ENCODE data around the gene EP400. TPM values are rescaled to one million over a fixed set of nuclear protein-coding genes. Genes with fewer than 3 reads are reported as not detected.

Gene EP400
- total and polyA plus RNA-seq, 4 donors = 11.4 to 47.8 (median 25.7) TPM

GRCh38 chr12:132111654-132112304, 162.0 kb downstream of the EP400 start:
- no peaks in the 10 kb centered on the region for H3K27me3 ChIP-seq (ENCODE audit: control insufficient read depth in 3 of 3, insufficient read depth in 3 of 3, low read length in 2 of 3)
- WGBS, 2 donors = 92% methylated on average over 19 of the region's 19 CpGs
- no peaks in the 10 kb centered on the region for H3K4me1 ChIP-seq (ENCODE audit: control insufficient read depth in 5 of 5, insufficient read depth in 5 of 5, low read length in 5 of 5)
- H3K36me3 ChIP-seq (ENCODE audit: control insufficient read depth in 4 of 4, insufficient read depth in 4 of 4, low read length in 4 of 4) = peaks cover 4 to 40% (median 15%) of the 10 kb centered on the region in 4 donors
- no peaks in the 10 kb centered on the region for H3K9me3 ChIP-seq (ENCODE audit: control insufficient read depth in 4 of 4, insufficient read depth in 3 of 4, low read length in 3 of 4)
- no peak for TF ChIP-seq CTCF (IDR thresholded peaks at IDR 0.05; ENCODE audit: control extremely low read depth, extremely low read depth)
- H3K27ac ChIP-seq (ENCODE audit: low read depth in 1 of 2, low read length in 1 of 2) = no peak overlapping the region
- no peak overlapping the region for H3K4me3 ChIP-seq
- no peak for ATAC-seq (ENCODE audit: insufficient read depth, low FRiP score)
- no peak overlapping the region for H3K9ac ChIP-seq (ENCODE audit: insufficient read depth in 1 of 2, low read length in 2 of 2)
- DNase-seq = no peak

GRCh38 chr12:132114667-132115066, 164.9 kb downstream of the EP400 start:
- DNase-seq (no peak), ATAC-seq (ENCODE audit: insufficient read depth, low FRiP score) (no peak)
- Histone ChIP-seq H3K36me3 (ENCODE audit: control insufficient read depth in 4 of 4, insufficient read depth in 4 of 4, low read length in 4 of 4) (peaks cover 4 to 41% (median 11%) of the 10 kb centered on the region in 4 donors), H3K9ac (ENCODE audit: insufficient read depth in 1 of 2, low read length in 2 of 2) (no peak overlapping the region), H3K27ac (ENCODE audit: low read depth in 1 of 2, low read length in 1 of 2) (no peak overlapping the region), H3K4me1 (ENCODE audit: control insufficient read depth in 5 of 5, insufficient read depth in 5 of 5, low read length in 5 of 5) (no peaks in the 10 kb centered on the region), H3K9me3 (ENCODE audit: control insufficient read depth in 4 of 4, insufficient read depth in 3 of 4, low read length in 3 of 4) (no peaks in the 10 kb centered on the region), H3K27me3 (ENCODE audit: control insufficient read depth in 3 of 3, insufficient read depth in 3 of 3, low read length in 2 of 3) (no peaks in the 10 kb centered on the region), H3K4me3 (no peak overlapping the region)
- WGBS, 2 donors = 95 to 98% methylated on average over 6 of the region's 6 CpGs
- no peak for TF ChIP-seq CTCF (IDR thresholded peaks at IDR 0.05; ENCODE audit: control extremely low read depth, extremely low read depth)

GRCh38 chr12:132115500-132115899, 165.8 kb downstream of the EP400 start:
- no peak for DNase-seq
- Histone ChIP-seq H3K9ac (ENCODE audit: insufficient read depth in 1 of 2, low read length in 2 of 2) (no peak overlapping the region), H3K9me3 (ENCODE audit: control insufficient read depth in 4 of 4, insufficient read depth in 3 of 4, low read length in 3 of 4) (no peaks in the 10 kb centered on the region), H3K4me3 (no peak overlapping the region), H3K4me1 (ENCODE audit: control insufficient read depth in 5 of 5, insufficient read depth in 5 of 5, low read length in 5 of 5) (no peaks in the 10 kb centered on the region), H3K27me3 (ENCODE audit: control insufficient read depth in 3 of 3, insufficient read depth in 3 of 3, low read length in 2 of 3) (no peaks in the 10 kb centered on the region), H3K27ac (ENCODE audit: low read depth in 1 of 2, low read length in 1 of 2) (no peak overlapping the region), H3K36me3 (ENCODE audit: control insufficient read depth in 4 of 4, insufficient read depth in 4 of 4, low read length in 4 of 4) (peaks cover 4 to 37% (median 8%) of the 10 kb centered on the region in 4 donors)
- ATAC-seq (ENCODE audit: insufficient read depth, low FRiP score) = no peak
- 93 to 95% methylated on average over 9 of the region's 9 CpGs for WGBS, 2 donors
- TF ChIP-seq CTCF (IDR thresholded peaks at IDR 0.05; ENCODE audit: control extremely low read depth, extremely low read depth) = no peak
